ENCODE results near the gene NELL1.

GRCh38 chr11:21421711-21422329 is 752.4 kb downstream of the NELL1 start:
- TF ChIP-seq CTCF (IDR thresholded peaks at IDR 0.05; ENCODE audit: borderline replicate concordance, extremely low read depth, low read length, poor library complexity, severe bottlenecking) (no peak), EZH2 (IDR thresholded peaks at IDR 0.05; ENCODE audit: borderline replicate concordance, low read depth, low read length, severe bottlenecking) (no peak)
